T-helper 22 cell (primary cell): Measurements from ENCODE around the gene RASIP1.

Experiments used
- DNase-seq: peaks from one replicate; pipeline ENCODE4 v3.0.0-alpha.2; 2020; ENCODE audit warnings: low read depth

RASIP1 gene

DNA sequence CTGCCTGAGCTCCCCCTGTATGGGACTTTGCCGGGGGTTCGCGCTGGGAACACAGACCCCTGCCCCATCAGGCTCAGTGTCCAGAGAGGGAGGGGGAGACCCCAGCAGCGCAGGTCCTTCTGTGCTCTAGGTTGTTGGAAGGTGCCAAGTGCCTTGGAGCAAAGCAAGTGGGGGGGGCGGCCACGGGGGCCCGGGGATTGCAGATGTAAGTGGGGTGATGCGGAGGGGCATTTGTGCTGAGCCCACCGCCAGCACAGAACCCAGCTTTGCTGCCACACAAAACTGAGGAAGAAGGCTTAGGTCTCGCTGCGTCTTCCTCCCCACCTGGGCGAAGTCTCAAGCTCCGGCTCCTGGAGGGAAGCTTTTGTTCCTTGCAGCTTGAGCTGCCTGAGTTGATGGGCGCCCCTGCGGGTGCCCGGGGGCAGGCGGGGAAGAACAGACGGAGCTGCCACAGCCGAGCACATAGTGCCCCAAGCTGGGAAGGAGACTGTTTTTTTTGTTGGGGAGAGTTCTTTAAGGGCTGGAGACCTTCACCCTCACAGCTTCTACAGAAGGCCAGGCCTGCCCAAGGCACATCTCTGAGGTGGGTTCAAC, 66.1 kb downstream of the RASIP1 start:
- DNase-seq: no peak

DNA sequence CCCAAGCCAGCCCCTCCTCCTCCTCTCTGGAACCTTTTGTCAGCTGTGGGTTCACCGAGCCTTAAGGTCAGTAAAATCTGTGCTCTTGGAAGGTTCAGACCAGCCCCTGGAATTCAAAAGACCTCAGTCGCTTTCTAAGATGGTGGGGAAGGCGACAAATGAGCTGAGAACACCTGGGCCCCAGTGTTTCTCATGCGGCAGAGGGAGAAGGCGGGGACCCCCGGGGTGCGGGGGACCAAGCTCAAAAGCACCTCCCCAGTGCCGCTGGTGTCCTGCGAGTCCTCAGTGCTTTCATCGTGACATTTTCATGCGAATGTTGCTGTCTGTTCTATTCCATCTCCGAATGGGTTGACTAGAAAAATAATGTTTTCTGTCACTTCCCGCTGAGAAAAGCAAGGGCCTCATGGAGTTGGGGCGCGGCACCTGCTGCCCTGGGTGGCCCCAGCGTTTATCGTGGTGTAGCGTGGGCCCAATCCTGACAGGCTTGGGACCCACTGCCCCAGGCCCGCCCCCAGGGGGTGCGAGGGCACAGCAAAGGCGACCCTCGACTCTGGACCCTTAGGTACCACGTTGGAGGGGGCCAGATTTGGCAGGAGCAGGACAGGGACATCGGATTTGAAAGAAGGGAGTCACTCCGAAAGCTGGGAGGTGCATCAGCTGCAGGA, 66.8 kb downstream of the RASIP1 start:
- no peak for DNase-seq

DNA sequence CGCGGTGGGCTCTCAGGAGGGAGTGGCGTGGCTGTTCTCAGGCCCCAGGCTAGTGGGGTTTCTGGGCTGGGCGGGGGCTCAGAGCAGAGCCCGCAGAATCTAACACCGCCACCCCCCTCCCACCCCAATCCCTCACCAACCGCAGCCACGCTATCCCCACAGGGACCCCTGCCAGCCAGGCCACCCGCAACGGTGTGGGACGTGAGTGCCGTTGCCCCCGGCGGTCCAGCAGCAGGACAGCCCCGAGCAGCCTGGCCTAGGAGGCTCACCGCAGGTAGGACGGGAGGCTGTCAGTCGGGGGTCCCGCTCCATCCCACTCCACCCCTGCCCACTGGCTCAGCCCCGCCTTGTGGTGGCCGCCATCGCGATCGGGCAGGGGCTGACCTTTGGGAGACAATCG, 67.4 kb downstream of the RASIP1 start, which contains the start of gene NTN5:
NTN5 (minus strand) TSS at position 24 of the 400 bp plus-strand sequence. CDS start 2,031 bp downstream, outside the sequence.
- no peak for DNase-seq

DNA sequence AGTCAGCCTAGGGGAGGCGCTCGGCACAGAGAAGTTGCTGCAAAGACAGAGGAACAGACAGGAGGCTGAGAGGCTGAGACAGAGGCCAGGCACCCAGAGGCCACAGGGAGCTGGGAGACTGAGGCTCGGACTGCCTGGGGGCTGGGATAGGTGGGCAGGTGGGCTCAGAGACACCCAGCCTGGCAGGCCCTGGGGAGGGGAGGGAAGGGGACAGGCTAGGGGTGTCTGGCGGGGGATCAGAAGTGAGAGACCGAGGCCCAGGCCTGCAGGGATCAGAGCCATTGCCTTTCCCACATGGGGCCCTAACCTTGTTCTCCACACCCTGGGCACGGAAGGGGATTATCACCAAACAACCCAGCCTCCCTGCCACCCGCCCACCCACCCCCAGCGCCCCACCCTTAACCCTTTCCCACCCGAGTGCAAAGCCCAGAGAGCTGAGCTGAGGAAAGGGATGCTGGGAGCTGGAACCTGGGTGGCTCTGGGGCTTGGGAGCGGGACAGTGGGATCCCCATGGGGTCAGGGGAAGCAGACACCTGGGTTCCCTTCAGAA, 68.9 kb downstream of the RASIP1 start:
- no peak for DNase-seq

DNA sequence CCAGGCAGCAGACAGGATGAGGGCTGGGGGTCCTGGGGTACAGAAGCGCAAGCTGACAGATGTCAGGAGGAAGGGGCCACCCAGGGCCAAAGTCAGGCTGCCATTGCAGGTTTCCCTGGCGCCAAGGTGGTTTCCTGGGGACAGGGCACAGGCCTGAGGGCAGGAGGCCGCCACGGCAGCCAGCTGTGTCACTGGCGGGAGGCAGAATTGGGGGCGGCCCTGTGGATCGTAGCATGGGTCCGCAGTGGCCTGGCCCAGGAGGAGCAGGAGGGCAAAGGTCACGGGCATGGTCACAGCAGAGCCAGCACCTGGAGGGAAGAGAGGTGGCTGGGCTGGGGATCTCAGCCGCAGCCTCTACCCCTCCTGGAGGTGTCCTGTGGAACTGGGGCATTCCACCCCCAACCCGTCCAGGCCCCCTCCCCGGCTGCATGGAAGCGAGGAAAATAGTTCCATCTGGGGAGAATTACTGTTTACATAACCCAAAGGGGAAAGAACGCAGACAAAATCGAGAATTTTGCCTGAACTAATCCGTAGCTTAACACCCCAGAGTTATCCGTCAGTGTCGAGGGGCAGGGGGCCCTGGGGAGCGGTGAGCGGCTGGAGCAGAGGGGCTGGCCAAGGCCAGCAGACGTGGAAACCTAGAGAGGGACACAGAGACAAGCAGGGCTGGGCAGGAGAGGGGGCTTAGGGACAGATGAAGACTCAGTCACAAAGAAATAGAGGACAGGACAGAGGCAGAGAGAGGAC, 69.5 kb downstream of the RASIP1 start:
- DNase-seq: no peak
